Fibroblast of mammary gland (primary cell): Measurements from ENCODE around the gene TMBIM6.

Experiments
- DNase-seq: peaks from one replicate; pipeline ENCODE4 v3.0.0-alpha.2; 2010; ENCODE audit warnings: low read depth
- H3K4me3 ChIP-seq: 2 replicates; pipeline ENCODE4 v1.5.1; 2011; ENCODE audit warnings: low read depth, mild to moderate bottlenecking, low read length, moderate library complexity; ENCODE audit not compliant: control insufficient read depth
- TF ChIP-seq, protein P1 (sequence below): conservative IDR thresholded peaks from 2 replicates; pipeline ENCODE4 v1.5.1; 2011; ENCODE audit warnings: low read depth, low read length, inconsistent platforms; ENCODE audit not compliant: control insufficient read depth, insufficient read depth

TMBIM6 gene, protein sequence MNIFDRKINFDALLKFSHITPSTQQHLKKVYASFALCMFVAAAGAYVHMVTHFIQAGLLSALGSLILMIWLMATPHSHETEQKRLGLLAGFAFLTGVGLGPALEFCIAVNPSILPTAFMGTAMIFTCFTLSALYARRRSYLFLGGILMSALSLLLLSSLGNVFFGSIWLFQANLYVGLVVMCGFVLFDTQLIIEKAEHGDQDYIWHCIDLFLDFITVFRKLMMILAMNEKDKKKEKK

DNA sequence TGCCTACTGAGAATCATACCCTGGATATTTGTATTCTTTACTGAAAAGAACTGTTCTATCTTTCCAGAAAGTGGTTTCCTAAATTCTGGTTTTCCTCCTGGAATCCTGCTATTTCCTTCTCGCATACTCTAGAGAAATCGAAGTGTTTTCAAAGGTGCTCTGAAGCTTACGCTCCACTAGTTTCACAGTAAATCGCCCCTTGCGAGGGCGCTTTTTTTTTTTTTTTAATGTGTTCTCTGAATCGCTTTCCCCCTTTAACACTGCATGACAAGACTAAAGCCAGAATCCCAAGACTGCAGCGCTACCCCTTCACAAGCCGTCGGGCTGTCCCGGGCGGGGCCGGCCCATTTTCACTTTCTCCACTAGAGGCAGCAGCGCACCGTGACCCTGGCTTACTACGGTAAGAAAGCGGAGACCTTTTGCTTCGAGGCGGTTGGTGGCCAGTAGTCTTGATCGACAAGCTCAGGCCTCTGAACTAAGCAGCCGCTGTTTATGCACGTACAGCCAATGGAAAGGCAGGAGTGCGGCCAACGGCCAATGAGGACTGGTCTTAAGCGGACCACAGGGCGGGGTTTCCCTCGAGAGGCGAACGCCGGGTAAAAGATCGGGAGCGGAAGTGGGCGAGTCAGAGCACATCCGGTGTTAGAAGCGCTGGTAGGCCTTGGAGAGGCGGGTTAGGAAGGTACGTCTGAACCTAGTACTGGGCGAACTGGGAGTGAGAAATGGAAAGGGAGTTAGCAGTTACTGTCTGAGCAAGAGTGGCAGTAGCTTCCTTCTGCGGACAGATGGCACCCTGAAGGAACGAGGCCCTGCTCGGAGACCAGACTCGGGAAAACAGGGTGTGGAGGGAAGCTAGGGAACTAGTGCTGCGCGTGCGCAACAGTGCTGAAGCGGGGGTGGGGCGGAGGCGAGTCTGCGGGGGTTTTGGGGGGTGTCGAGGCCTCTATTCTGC is at the start of gene TMBIM6:
Gene TMBIM6 (plus strand): TSS at position 628 of the 952 bp plus-strand sequence. CDS start 10,937 bp downstream, outside the sequence.
- peak within 1 kb of the TSS; percentile 80 for H3K4me3 ChIP-seq
- TF ChIP-seq, protein P1, sequence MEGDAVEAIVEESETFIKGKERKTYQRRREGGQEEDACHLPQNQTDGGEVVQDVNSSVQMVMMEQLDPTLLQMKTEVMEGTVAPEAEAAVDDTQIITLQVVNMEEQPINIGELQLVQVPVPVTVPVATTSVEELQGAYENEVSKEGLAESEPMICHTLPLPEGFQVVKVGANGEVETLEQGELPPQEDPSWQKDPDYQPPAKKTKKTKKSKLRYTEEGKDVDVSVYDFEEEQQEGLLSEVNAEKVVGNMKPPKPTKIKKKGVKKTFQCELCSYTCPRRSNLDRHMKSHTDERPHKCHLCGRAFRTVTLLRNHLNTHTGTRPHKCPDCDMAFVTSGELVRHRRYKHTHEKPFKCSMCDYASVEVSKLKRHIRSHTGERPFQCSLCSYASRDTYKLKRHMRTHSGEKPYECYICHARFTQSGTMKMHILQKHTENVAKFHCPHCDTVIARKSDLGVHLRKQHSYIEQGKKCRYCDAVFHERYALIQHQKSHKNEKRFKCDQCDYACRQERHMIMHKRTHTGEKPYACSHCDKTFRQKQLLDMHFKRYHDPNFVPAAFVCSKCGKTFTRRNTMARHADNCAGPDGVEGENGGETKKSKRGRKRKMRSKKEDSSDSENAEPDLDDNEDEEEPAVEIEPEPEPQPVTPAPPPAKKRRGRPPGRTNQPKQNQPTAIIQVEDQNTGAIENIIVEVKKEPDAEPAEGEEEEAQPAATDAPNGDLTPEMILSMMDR = peak; percentile 85
- peak; percentile 100 for DNase-seq

DNA sequence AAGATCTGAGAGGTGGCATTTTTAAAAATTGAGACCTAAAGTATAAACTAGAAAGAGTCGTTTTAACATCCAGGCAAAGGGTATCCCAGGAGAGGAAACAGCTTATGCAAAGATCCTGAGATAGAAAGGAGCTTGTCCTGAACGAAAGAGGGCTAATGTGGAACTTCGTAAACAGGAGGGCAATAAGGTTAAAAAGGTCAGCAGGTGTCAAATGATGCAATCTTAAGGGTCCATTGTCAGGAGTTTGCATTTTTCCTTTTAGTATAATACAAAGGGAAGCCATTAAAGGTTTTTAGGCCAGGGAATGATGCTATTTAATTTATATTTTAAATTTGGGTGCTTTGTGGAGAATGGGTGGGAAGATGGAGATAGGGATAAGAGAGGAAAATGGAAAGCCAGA is 48.5 kb upstream of the TMBIM6 start:
- no peak for DNase-seq
- H3K4me3 ChIP-seq = no peak overlapping the region
- TF ChIP-seq, protein P1 = no peak

DNA sequence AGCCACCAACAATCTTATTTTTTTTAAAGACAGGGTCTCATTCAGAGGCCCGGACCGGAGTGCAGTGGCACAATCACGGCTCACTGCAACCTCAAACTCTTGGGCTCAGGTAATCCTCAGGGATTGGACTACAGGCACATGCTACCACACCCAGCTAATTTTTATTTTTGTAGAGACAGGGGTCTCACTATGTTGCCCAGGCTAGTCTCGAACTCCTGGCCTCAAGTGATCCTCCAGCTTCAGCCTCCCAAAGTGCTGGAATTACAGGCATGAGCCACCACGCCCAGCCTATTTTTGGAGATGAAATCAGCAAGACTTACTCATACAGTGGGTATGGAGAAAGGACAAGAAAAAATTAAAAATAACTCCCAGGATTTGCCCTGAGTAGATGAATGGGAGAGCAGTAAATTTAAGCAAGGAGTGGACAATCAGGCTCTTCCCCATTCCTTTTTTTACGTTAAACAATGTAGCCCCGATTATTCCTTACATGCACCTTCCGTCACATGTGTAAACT is 47.4 kb upstream of the TMBIM6 start:
- DNase-seq = peak; percentile 31
- H3K4me3 ChIP-seq = no peak overlapping the region
- TF ChIP-seq, protein P1 = no peak

DNA sequence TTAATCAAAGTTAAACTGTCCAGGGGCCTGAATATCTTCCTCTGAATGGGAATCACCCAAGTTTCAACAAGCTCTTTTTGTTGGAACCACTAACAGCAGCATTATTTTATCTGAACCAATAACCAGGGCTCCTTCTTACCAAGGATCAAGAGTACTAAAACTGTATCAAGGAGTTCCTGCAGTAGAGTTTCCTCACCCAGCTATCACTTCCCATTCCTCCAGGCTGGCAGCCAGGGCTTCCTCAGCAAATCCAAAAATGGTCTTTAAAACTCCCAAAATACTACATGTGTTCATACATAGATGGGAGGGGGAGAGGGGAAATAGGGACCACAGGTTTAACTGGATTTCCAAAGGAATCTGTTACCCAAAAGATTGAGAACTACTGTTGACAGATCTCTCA is 44.6 kb upstream of the TMBIM6 start:
- TF ChIP-seq, protein P1 = no peak
- DNase-seq = no peak
- no peak overlapping the region for H3K4me3 ChIP-seq

DNA sequence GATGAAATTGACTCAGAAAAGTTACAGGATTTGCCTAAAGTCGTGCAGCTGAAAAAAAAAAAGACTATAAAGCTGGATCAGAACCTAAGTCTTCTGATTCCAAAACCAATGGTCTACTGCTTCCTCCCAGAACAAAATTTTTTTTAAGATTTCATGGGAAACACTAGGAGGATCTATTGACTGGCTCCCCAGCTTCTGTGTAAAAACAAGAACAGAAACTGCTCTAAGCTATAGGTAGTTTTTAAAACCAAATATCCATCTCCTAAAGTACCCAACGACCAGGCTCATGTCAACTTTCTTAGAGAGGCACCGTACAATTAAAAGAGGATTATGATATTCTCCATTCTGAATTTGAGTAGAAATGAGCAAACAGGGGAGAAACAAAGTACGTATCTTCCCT is 43.5 kb upstream of the TMBIM6 start:
- no peak for DNase-seq
- no peak overlapping the region for H3K4me3 ChIP-seq
- TF ChIP-seq, protein P1 = no peak

DNA sequence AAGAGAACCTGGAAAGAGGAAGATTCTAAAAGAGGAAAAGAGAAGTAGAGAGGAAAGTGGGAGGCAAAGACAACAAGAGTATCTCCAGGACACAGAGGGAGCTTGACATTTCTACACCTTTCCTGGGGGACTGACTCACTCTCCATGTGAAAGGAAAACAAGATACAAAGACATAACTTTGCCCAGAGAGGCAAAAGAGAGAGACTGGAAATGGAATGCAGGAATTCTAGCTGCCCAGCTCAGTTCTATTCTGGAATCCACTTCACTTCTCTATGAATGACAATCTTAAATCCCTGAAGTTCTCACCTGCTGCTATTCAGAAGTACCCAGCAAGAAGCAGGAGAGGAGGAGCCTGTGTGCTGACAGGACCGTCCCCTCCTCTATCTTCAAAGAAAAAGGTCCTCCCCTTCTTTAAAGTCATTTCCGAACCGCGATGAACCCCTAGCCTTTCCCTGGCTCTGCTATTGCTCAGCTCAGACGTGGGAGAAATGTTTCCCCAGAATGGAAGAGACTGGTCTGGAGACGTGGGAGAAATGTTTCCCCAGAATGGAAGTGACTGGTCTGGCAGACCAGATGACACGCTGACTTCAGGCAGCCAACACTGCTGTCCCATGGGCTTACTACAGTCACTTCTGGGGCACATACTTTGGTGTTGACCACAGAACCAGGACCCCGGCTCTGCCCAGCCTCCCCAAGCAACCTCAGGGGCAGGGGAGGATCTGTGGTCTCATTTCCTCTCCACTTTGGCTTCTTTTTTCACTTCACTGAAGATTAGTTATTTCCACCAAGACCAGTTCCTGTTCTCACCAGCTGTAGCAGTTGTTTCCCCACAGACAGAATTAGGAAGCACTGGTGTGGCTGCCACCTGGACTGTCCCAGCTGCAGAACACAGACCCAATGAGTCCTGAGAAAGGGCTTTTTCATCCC is 42.5 kb upstream of the TMBIM6 start:
- peak overlapping the region; percentile 3 for H3K4me3 ChIP-seq
- DNase-seq = peak; percentile 65
- TF ChIP-seq, protein P1 = no peak
